ENCODE measurements around the gene FBXO10. TPM values are rescaled to one million over a fixed set of nuclear protein-coding genes. Genes with fewer than 3 reads are reported as not detected.

FBXO10 gene
- total and polyA plus RNA-seq, 2 donors (not counting 1 experiment from before 2014, with no cell fraction given), result 7.6 to 12.2 TPM

GRCh38 chr9:37542488-37542887 is 33.7 kb downstream of the FBXO10 start:
- TF ChIP-seq EZH2 (IDR thresholded peaks at IDR 0.05; ENCODE audit: low read length, missing control alignments) (no peak), CTCF (conservative IDR thresholded peaks at IDR 0.05 in 1 of 2, IDR thresholded peaks at IDR 0.05 in 1 of 2; ENCODE audit: low read depth in 1 of 2, low read length in 2 of 2) (no peak)
- no peak overlapping the region for H3K4me2 ChIP-seq (ENCODE audit: extremely low read depth, insufficient read depth, low read length)
- DNase-seq (ENCODE audit: low read depth in 2 of 2), result no peak

DNA sequence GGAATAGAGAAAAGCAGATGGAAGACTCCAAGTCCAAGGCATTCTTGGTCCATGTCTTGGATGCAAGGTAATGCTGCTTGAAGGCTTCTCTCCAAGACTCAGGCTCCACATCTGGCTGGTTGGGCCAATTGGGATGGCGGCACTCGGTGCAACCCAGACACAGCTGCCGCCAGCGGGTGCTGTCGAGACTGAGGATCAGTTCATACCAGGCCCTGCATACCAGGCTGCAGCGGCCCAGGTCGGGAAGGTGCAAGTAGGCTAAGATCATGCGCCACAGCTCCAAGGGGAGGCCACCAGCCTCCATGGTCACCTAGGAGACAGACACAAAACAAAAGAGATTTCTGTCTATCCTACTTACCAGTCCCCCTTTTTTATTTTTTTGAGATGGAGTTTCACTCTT is 34.7 kb downstream of the FBXO10 start:
- Histone ChIP-seq H3K27me3 (ENCODE audit: control insufficient read depth, insufficient read depth, low read length) (no peaks in the 10 kb centered on the region), H3K4me2 (ENCODE audit: extremely low read depth, insufficient read depth, low read length) (no peak overlapping the region), H3K4me3 (replicated peaks in 1 of 4; ENCODE audit: control extremely low read depth in 1 of 4, insufficient read depth in 1 of 4, low read depth in 3 of 4, low read length in 4 of 4) (no peak overlapping the region), H3K27ac (ENCODE audit: insufficient read depth, low read length) (no peak overlapping the region), H3K36me3 (ENCODE audit: control insufficient read depth, insufficient read depth, low read length) (peaks cover 5% of the 10 kb centered on the region), H3K9ac (ENCODE audit: insufficient read depth, low read length) (no peak overlapping the region), H3K79me2 (ENCODE audit: control insufficient read depth, insufficient read depth, low read length) (no peaks in the 10 kb centered on the region), H2AFZ (ENCODE audit: low read length) (no peak overlapping the region), H4K20me1 (ENCODE audit: control insufficient read depth, extremely low read depth, insufficient read depth, low read length) (no peaks in the 10 kb centered on the region), H3K9me3 (ENCODE audit: control insufficient read depth, insufficient read depth, low read depth, low read length) (no peaks in the 10 kb centered on the region), H3K4me1 (ENCODE audit: control insufficient read depth, extremely low read depth, insufficient read depth, low read length) (no peaks in the 10 kb centered on the region)
- no peak for TF ChIP-seq EZH2 (IDR thresholded peaks at IDR 0.05; ENCODE audit: low read length, missing control alignments)
- TF ChIP-seq CTCF (conservative IDR thresholded peaks at IDR 0.05 in 1 of 2, IDR thresholded peaks at IDR 0.05 in 1 of 2; ENCODE audit: low read depth in 1 of 2, low read length in 2 of 2), result no peak
- DNase-seq (ENCODE audit: low read depth in 2 of 2), result no peak

More at GRCh38 chr9:37542488-37542887, 33.7 kb downstream of the FBXO10 start:
- no peak overlapping the region for H3K27ac ChIP-seq (ENCODE audit: insufficient read depth, low read length)
- no peak overlapping the region for H3K4me3 ChIP-seq (replicated peaks in 1 of 4; ENCODE audit: control extremely low read depth in 1 of 4, insufficient read depth in 1 of 4, low read depth in 3 of 4, low read length in 4 of 4)
- no peaks in the 10 kb centered on the region for H3K4me1 ChIP-seq (ENCODE audit: control insufficient read depth, extremely low read depth, insufficient read depth, low read length)
- H3K9me3 ChIP-seq (ENCODE audit: control insufficient read depth, insufficient read depth, low read depth, low read length), result no peaks in the 10 kb centered on the region
- no peaks in the 10 kb centered on the region for H3K79me2 ChIP-seq (ENCODE audit: control insufficient read depth, insufficient read depth, low read length)
- H3K36me3 ChIP-seq (ENCODE audit: control insufficient read depth, insufficient read depth, low read length), result peaks cover 2% of the 10 kb centered on the region
- no peaks in the 10 kb centered on the region for H3K27me3 ChIP-seq (ENCODE audit: control insufficient read depth, insufficient read depth, low read length)
- no peak overlapping the region for H2AFZ ChIP-seq (ENCODE audit: low read length)
- no peaks in the 10 kb centered on the region for H4K20me1 ChIP-seq (ENCODE audit: control insufficient read depth, extremely low read depth, insufficient read depth, low read length)
- H3K9ac ChIP-seq (ENCODE audit: insufficient read depth, low read length), result no peak overlapping the region

GRCh38 chr9:37540634-37541033 is 35.5 kb downstream of the FBXO10 start:
- DNase-seq (ENCODE audit: low read depth in 2 of 2), result no peak
- Histone ChIP-seq H3K27me3 (ENCODE audit: control insufficient read depth, insufficient read depth, low read length) (no peaks in the 10 kb centered on the region), H3K9me3 (ENCODE audit: control insufficient read depth, insufficient read depth, low read depth, low read length) (no peaks in the 10 kb centered on the region), H3K4me2 (ENCODE audit: extremely low read depth, insufficient read depth, low read length) (no peak overlapping the region), H3K9ac (ENCODE audit: insufficient read depth, low read length) (no peak overlapping the region), H3K36me3 (ENCODE audit: control insufficient read depth, insufficient read depth, low read length) (peaks cover 5% of the 10 kb centered on the region), H4K20me1 (ENCODE audit: control insufficient read depth, extremely low read depth, insufficient read depth, low read length) (no peaks in the 10 kb centered on the region), H3K4me1 (ENCODE audit: control insufficient read depth, extremely low read depth, insufficient read depth, low read length) (no peaks in the 10 kb centered on the region), H3K27ac (ENCODE audit: insufficient read depth, low read length) (no peak overlapping the region), H3K79me2 (ENCODE audit: control insufficient read depth, insufficient read depth, low read length) (no peaks in the 10 kb centered on the region), H3K4me3 (replicated peaks in 1 of 4; ENCODE audit: control extremely low read depth in 1 of 4, insufficient read depth in 1 of 4, low read depth in 3 of 4, low read length in 4 of 4) (no peak overlapping the region), H2AFZ (ENCODE audit: low read length) (no peak overlapping the region)
- TF ChIP-seq CTCF (conservative IDR thresholded peaks at IDR 0.05 in 1 of 2, IDR thresholded peaks at IDR 0.05 in 1 of 2; ENCODE audit: low read depth in 1 of 2, low read length in 2 of 2), result no peak
- TF ChIP-seq EZH2 (IDR thresholded peaks at IDR 0.05; ENCODE audit: low read length, missing control alignments), result no peak

All from fibroblast of lung (primary cell).